ENCODE measurements around the gene THAP7. TPM values are rescaled to one million over a fixed set of nuclear protein-coding genes. Genes with fewer than 3 reads are reported as not detected.

Gene THAP7
- total RNA-seq, 1 experiment from 2014 or later: 27.7 TPM

GRCh38 chr22:21003782-21004181 lies 1.9 kb upstream of the THAP7 start:
- no peak overlapping the region for H3K9ac ChIP-seq (ENCODE audit: low read length)
- intact Hi-C loops (cut with micrococcal nuclease): loop anchor here (2.0 kb wide), 1 partner anchor 21 kb away; the partner anchor contains the start of gene LZTR1
- RAD21 ChIA-PET (ENCODE audit: low non-redundant PET in 1 of 2, low total read pairs in 2 of 2, uncharacterized antibody in 2 of 2, unreplicated experiment in 2 of 2): no interaction called here

GRCh38 chr22:21000987-21001600 lies 824 bp downstream of the THAP7 start:
- Histone ChIP-seq H3K79me2 (ENCODE audit: insufficient read depth, low read length) (peaks cover 38% of the 10 kb centered on the region), H3K27me3 (ENCODE audit: insufficient read depth, low read length) (no peaks in the 10 kb centered on the region), H2AFZ (ENCODE audit: low read depth, low read length, poor library complexity, severe bottlenecking) (no peak overlapping the region), H3K9ac (ENCODE audit: low read length) (peak overlapping the region; percentile 95), H3K4me3 (replicated peaks in 1 of 2; ENCODE audit: low read depth in 1 of 2, low read length in 2 of 2) (peak overlapping the region; percentile 81 to 87), H3K4me2 (ENCODE audit: low read length) (peak overlapping the region; percentile 86), H4K20me1 (ENCODE audit: insufficient read depth) (no peaks in the 10 kb centered on the region), H3K36me3 (ENCODE audit: control insufficient read depth in 1 of 2, insufficient read depth in 2 of 2, low read length in 2 of 2) (peaks cover 3 to 11% of the 10 kb centered on the region in 2 experiments; a peak in 3 of 4 replicates), H3K4me1 (ENCODE audit: control insufficient read depth in 1 of 2, insufficient read depth in 2 of 2, low read length in 2 of 2) (peaks cover 17 to 28% of the 10 kb centered on the region in 2 experiments), H3K27ac (ENCODE audit: low read depth, low read length) (peak overlapping the region; percentile 97), H3K9me2 (ENCODE audit: insufficient read depth) (no peaks in the 10 kb centered on the region), H3K9me3 (ENCODE audit: control insufficient read depth in 1 of 2, insufficient read depth in 1 of 2, low read depth in 1 of 2, low read length in 2 of 2) (no peaks in the 10 kb centered on the region)
- CTCF ChIA-PET: interaction anchor here (1.2 kb wide), 1 partner anchor 116 kb away, joined by 3 read pairs; no protein-coding TSS in a partner anchor
- TF ChIP-seq FOSL1 (IDR thresholded peaks at IDR 0.05; ENCODE audit: low read depth): no peak
- TF ChIP-seq ZFX (IDR thresholded peaks at IDR 0.05): peak; percentile 33; the same call in 1 of the 2 replicates
- no TSS peak for BruUV-seq (replicated peaks)
- ATAC-seq: no peak
- no peak for DNase-seq (ENCODE audit: low read depth, low spot score)
- intact Hi-C loops (cut with micrococcal nuclease): no loop called here
- RAD21 ChIA-PET (ENCODE audit: low non-redundant PET in 1 of 2, low total read pairs in 2 of 2, uncharacterized antibody in 2 of 2, unreplicated experiment in 2 of 2): no interaction called here
- POLR2A ChIA-PET: no interaction called here

More at GRCh38 chr22:21003782-21004181, 1.9 kb upstream of the THAP7 start:
- BruUV-seq (replicated peaks): no TSS peak
- H3K79me2 ChIP-seq (ENCODE audit: insufficient read depth, low read length): peaks cover 38% of the 10 kb centered on the region
- peaks cover 3 to 11% of the 10 kb centered on the region in 2 experiments; a peak in 3 of 4 replicates for H3K36me3 ChIP-seq (ENCODE audit: control insufficient read depth in 1 of 2, insufficient read depth in 2 of 2, low read length in 2 of 2)
- no peaks in the 10 kb centered on the region for H3K27me3 ChIP-seq (ENCODE audit: insufficient read depth, low read length)
- CTCF ChIA-PET: no interaction called here
- POLR2A ChIA-PET: interaction anchor here (0.7 kb wide), 1 partner anchor 47 kb away, joined by 3 read pairs; no protein-coding TSS in a partner anchor
- TF ChIP-seq EGR1 (IDR thresholded peaks at IDR 0.05; ENCODE audit: low read depth): no peak
- no peak for TF ChIP-seq SIN3A (IDR thresholded peaks at IDR 0.05; ENCODE audit: low read depth)
- TF ChIP-seq MAX (IDR thresholded peaks at IDR 0.05): no peak
- TF ChIP-seq ZFX (IDR thresholded peaks at IDR 0.05): no peak
- no peak for TF ChIP-seq FOSL1 (IDR thresholded peaks at IDR 0.05; ENCODE audit: low read depth)
- TF ChIP-seq SRF (IDR thresholded peaks at IDR 0.05; ENCODE audit: low read depth): no peak
- TF ChIP-seq, protein P1, sequence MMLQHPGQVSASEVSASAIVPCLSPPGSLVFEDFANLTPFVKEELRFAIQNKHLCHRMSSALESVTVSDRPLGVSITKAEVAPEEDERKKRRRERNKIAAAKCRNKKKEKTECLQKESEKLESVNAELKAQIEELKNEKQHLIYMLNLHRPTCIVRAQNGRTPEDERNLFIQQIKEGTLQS (IDR thresholded peaks at IDR 0.05): no peak
- DNase-seq (ENCODE audit: low read depth, low spot score) (no peak), ATAC-seq (no peak)
- no peak overlapping the region for H2AFZ ChIP-seq (ENCODE audit: low read depth, low read length, poor library complexity, severe bottlenecking)
- peaks cover 17 to 28% of the 10 kb centered on the region in 2 experiments for H3K4me1 ChIP-seq (ENCODE audit: control insufficient read depth in 1 of 2, insufficient read depth in 2 of 2, low read length in 2 of 2)
- H3K27ac ChIP-seq (ENCODE audit: low read depth, low read length): peak overlapping the region; percentile 97; the same call in 1 of the 2 replicates
- H4K20me1 ChIP-seq (ENCODE audit: insufficient read depth): no peaks in the 10 kb centered on the region
- H3K4me3 ChIP-seq (replicated peaks in 1 of 2; ENCODE audit: low read depth in 1 of 2, low read length in 2 of 2): no peak overlapping the region
- no peaks in the 10 kb centered on the region for H3K9me2 ChIP-seq (ENCODE audit: insufficient read depth)
- peak overlapping the region; percentile 86 for H3K4me2 ChIP-seq (ENCODE audit: low read length)
- no peaks in the 10 kb centered on the region for H3K9me3 ChIP-seq (ENCODE audit: control insufficient read depth in 1 of 2, insufficient read depth in 1 of 2, low read depth in 1 of 2, low read length in 2 of 2)

All from HCT116 (cell line).